ENCODE measurements around the gene SIX1.

GRCh38 chr14:60622917-60623257, 26.4 kb downstream of the SIX1 start:
- TF ChIP-seq CTCF (IDR thresholded peaks at IDR 0.05; ENCODE audit: low read depth, low read length, poor library complexity, severe bottlenecking) (no peak), EZH2phosphoT487 (IDR thresholded peaks at IDR 0.05; ENCODE audit: borderline replicate concordance, low read length) (no peak)

Measured in DOHH2 (cell line).